DMS79 treated with DMSO at 0.1 percent for 48 hours (cell line): ENCODE measurements around the gene SP110.

Source experiments
- DNase-seq: peaks from one replicate; lab custom pipeline; 2025; lab: John Stamatoyannopoulos, UW

Gene SP110

GRCh38 chr2:230170532-230170931 is 49.3 kb downstream of the SP110 start:
- no peak for DNase-seq

GRCh38 chr2:230166557-230167170 is 53.1 kb downstream of the SP110 start:
- no peak for DNase-seq

GRCh38 chr2:230164139-230164538 is 55.6 kb downstream of the SP110 start:
- no peak for DNase-seq

GRCh38 chr2:230162981-230163380 is 56.8 kb downstream of the SP110 start:
- DNase-seq = no peak

DNA sequence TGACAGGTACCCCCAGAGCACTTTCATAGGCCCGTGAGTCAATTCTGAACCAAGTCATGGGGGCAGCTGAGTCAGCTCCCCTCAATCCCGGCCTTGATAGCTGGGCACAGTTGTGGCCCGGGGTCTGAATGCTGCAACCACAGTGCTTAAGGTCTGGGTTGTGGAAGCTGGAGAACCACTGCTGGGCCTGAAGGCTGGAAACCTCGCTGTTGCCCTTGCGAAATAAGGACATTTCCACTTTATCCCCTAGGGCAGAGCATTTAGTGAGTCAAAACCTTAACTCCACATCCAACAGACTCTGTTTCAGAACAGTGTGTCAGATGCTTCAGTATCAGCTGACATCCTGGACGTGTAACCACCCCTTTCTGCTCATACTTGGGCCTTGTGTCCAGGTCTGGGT is 58.6 kb downstream of the SP110 start:
- DNase-seq = no peak

- DNase-seq = peak; percentile 10
Observed at GRCh38 chr2:230160112-230160660, 59.6 kb downstream of the SP110 start.

GRCh38 chr2:230158468-230158867 is 61.3 kb downstream of the SP110 start:
- DNase-seq = no peak

- DNase-seq = no peak
Observed at GRCh38 chr2:230156782-230157699, 62.7 kb downstream of the SP110 start.

DNA sequence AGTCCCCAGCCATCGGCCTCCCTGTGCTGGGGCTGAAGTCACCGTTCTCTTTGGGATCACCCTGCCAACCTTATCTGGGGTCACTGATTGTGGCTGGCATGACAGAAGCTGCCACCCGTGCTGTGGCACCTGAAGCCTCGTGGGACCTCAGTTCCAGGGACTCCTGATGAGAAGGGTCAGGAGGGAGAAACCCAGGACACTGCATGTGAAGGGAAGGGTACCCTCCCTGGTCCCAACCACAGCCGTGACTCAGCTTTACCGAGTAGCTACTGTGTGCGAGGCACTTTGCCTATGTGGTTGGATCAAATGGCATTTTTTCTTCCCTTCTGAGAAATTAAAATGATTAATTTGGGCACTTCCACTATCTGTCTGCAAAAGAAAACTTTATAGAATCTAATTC is 64.4 kb downstream of the SP110 start:
- DNase-seq = no peak

- DNase-seq = no peak
Observed at GRCh38 chr2:230153390-230153976, 66.3 kb downstream of the SP110 start.

DNA sequence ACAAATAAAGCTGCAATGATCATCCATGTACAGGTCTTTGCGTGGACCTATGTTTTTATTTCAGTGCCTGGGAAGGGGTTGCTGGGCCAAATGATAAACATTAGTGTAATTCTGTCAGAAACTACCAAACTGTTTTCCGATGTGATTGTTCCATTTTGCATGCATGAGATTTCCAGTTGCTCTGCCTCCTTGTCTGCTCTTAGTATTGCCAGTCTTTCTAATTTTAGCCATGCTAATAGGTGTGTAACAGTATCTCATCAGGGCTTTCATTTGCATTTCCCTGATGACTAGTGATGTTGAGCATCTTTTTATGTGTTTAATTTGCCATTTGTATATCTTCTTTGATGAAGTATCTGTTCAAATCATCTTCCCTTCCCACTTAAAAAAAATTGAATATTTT is 67.5 kb downstream of the SP110 start:
- DNase-seq = no peak

DNA sequence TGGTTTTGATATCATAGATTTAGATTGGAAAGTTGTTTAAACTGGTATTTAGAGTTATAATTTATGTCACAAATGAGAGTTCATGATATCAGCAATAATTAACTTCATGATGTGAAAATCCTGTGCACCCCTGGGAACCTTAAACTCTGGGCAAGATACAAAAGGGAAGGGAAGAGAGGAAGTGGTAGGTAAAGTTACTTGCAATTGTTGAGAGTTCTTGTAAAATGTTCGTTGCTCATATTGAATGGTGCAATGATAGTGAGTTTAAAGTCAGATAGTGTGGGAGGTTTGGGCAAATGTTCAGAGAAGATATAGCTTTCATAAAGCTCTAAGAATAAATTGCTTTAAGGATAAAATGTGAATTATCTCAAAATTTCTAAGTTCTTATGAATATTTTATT is 75.4 kb downstream of the SP110 start:
- no peak for DNase-seq

DNA sequence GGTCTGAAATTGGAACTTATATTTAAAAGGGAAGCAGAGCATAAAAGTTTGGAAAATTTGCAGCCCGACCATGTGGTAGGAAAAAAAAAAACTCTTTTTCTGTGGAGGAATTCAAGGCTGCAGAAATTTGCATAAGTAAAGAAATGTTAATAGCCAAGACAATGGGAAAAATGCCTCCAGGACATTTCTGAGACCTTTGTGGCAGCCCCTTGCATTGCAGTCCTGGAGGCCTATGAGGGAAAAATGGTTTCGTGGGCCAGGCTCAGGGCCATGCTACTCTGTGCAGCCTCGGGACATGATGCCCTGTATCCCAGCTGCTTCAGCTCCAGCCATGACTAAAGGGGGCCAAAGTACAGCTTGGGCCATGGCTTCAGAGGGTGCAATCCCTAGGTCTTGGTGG is 79.1 kb downstream of the SP110 start:
- DNase-seq = no peak

DNA sequence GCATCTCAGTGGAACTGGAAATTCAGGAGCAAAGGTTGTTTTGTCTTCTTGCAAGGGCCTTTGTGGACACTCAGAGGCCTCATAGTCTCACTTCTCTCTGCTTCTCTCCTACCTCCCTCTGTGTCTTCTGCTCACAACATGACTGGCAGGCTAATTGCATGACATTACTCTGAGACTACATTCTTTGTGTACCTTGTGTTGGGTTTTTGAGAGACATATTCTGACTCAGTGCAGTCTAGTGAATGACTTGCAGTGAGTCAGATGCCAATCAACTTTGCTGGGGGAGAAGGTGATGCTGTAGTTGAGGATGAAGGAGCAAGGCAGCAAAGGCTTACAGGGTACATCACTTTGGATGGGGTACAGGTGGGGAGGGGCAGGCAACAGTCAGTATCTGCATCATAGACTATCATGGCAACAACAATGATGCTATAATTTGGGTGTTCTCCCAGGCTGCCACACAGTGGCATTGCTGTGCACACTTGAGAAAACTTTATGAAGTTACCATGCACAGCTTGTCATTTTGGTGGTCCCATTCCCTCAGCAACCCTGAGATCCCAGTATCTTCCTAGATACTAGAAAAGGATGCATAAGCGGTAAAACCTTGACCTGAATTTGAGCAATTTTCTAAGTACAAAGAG is 81.8 kb downstream of the SP110 start:
- no peak for DNase-seq

GRCh38 chr2:230135130-230135525 is 84.7 kb downstream of the SP110 start:
- DNase-seq = no peak

DNA sequence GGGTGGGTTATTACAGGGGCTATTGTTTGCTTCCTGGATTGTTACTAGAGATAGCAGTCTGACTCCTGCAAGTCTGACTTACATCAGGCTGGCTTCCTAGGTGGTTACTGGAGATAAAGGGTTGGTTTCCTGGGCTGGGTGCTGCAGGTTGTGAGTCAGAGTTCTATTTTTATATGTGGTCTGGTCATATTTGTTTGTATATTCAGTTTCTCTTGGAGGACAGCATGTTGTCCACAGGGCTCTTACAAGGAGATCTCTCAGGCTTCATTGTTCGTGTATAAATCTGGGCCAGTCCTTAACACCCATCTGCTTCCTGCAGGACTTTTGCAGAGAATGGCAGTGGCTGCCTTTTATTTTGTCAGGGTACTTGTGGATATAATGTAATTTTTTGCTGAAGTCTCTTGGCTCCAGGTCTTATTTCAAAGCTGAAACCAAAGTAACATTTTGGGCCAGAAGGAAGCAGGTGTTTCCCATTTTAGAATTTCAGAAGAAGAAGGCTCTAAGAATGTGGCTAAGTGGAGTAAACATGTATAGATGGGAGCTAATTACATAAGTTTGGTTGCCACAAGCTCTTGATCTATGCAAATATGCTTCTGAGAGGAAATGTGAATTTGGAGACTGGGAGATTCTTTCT is 85.2 kb downstream of the SP110 start:
- DNase-seq = no peak

- no peak for DNase-seq
Observed at GRCh38 chr2:230131366-230131765, 88.4 kb downstream of the SP110 start.

DNA sequence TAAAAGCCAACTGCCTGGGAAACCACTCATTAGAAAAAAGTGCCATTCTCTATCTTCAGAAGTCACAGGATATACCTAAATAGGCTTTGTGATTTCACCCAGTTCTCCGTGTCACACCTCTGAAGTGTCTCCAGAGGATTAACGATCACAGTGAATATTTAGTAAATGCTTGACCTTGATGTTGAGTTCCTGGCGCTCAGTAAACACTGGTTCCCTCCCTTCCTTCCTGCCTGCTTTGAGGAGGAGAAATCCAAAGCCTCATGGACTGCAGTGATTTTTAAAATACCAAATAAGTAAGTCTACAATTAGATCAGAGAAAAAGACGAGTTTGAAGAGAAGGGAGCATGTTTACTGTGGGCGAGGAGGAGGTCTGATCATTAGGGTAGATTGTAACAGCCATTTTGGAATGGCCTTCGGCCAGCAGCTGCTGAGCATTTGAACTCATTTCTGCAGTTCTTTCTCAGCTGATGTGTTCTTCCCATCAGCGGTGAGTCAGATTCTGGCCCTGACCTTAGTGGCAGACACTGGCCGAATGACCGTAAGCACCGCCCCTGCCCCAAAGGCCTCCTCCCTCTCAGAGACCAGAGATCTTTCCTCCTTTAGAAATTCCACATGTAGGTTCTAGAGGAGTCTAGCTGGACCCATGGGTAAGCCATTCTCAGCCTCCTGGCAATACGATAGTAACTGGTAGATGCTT is 89.0 kb downstream of the SP110 start:
- no peak for DNase-seq

GRCh38 chr2:230129343-230129742 is 90.4 kb downstream of the SP110 start:
- DNase-seq = no peak

GRCh38 chr2:230128623-230129342 is 91.0 kb downstream of the SP110 start:
- DNase-seq = no peak

GRCh38 chr2:230127195-230127594 is 92.6 kb downstream of the SP110 start:
- no peak for DNase-seq
